Spleen (tissue), 7 donors: ENCODE data around the gene HABP2.

Experiments used
- POLR2A ChIP-seq, 3 donors: fragments of 450-650 bp; IDR thresholded peaks; one replicate each; pipeline ENCODE4 v1.5.1; 2017; ENCODE audit warnings: antibody characterized with exemption in 3 of 3, mild to moderate bottlenecking in 1 of 3
- POLR2AphosphoS5 ChIP-seq, 3 donors: sonication (generic); formaldehyde crosslinking; IDR thresholded peaks; one replicate each; pipeline ENCODE4 v1.5.1; 2017; ENCODE audit warnings: antibody characterized with exemption in 3 of 3
- TF ChIP-seq, protein P1 (sequence below), 11 experiments: fragments of 200-600 bp in 7 of 11; fragments of 450-650 bp in 4 of 11; sonication (generic) in 4 of 11; IDR thresholded peaks in 8 of 11; conservative IDR thresholded peaks in 3 of 11; 1 replicate in 7 of 11; 2 replicates in 4 of 11; pipeline versions ENCODE4 v1.4.0 to v1.8.0; 2016 to 2021; ENCODE audit warnings: antibody characterized with exemption in 11 of 11, inconsistent platforms in 4 of 11, mild to moderate bottlenecking in 1 of 11
- donor health status: DM: no; HTN: no; CAD: no; lungs with moderate emphysema.
- donor health status: DM: no; HTN: no; CAD: no.
- donor health status: DM: no; HTN: no; CAD: no.

DNA sequence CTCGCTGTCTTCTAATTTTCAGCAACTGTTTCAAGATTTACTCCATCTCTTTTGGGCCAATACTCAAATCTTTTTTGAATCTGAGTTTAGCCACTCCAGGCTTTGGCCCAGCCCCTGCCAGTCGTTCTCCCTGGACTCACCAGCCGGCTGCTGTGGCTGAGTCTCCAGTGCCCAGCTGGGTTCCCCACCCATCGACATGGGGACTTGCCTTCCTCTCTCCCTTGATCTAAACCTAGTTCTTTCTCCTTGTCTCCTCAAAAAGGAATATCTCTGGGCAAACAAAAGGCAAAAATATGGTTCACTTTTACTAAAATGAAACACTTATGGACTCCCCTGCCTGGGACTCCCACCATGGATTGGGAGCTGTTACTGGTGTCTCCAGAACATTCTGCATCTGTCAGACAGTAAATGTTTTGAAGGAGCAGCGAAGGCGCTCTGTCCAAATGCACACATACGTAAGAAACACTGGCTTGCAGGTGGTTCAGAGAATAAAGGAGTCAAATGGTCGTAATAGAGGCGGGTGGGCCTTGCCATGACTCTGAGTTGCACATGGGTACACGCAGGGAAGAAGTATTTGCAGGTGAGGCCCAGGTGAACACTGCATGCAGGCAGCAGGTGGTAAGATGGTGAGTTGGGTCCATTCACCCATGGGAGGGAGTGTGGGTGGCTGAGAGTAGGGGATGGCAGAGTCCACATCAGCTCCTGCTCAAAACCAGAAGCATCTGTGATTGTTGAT is 35.5 kb upstream of the HABP2 start:
- TF ChIP-seq POLR2A (IDR thresholded peaks at IDR 0.05) (no peak), POLR2AphosphoS5 (IDR thresholded peaks at IDR 0.05) (no peak)
- TF ChIP-seq, protein P1, sequence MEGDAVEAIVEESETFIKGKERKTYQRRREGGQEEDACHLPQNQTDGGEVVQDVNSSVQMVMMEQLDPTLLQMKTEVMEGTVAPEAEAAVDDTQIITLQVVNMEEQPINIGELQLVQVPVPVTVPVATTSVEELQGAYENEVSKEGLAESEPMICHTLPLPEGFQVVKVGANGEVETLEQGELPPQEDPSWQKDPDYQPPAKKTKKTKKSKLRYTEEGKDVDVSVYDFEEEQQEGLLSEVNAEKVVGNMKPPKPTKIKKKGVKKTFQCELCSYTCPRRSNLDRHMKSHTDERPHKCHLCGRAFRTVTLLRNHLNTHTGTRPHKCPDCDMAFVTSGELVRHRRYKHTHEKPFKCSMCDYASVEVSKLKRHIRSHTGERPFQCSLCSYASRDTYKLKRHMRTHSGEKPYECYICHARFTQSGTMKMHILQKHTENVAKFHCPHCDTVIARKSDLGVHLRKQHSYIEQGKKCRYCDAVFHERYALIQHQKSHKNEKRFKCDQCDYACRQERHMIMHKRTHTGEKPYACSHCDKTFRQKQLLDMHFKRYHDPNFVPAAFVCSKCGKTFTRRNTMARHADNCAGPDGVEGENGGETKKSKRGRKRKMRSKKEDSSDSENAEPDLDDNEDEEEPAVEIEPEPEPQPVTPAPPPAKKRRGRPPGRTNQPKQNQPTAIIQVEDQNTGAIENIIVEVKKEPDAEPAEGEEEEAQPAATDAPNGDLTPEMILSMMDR (IDR thresholded peaks at IDR 0.05 in 8 of 11, conservative IDR thresholded peaks at IDR 0.05 in 3 of 11): no peak
